Peyer's patch (tissue), 4 donors: Measurements from ENCODE around the gene C19orf44. TPM values are rescaled to one million over a fixed set of nuclear protein-coding genes. Genes with fewer than 3 reads are reported as not detected.

Experiments
- DNase-seq, 3 donors: peaks; one replicate each; pipeline ENCODE4 v3.0.0-alpha.2; 2017 to 2019
- H3K27ac ChIP-seq, 4 donors: fragments of 200-600 bp; sonication (generic); one replicate each; pipeline ENCODE4 v1.5.1; 2016 to 2019
- H3K27me3 ChIP-seq, 2 donors: fragments of 200-600 bp; sonication (generic); one replicate each; pipeline ENCODE4 v1.5.1; 2019
- H3K36me3 ChIP-seq, 3 donors: fragments of 200-600 bp; sonication (generic); one replicate each; pipeline ENCODE4 v1.5.1; 2016 to 2019
- H3K4me1 ChIP-seq, 4 donors: fragments of 200-600 bp; sonication (generic); one replicate each; pipeline ENCODE4 v1.5.1; 2016 to 2019
- H3K4me3 ChIP-seq, 4 donors: fragments of 200-600 bp; sonication (generic); 1 replicate in 3 of 4; 2 replicates in 1 of 4; pipeline ENCODE4 v1.5.1; 2016 to 2019; ENCODE audit warnings: mild to moderate bottlenecking in 1 of 4
- H3K9me3 ChIP-seq, 4 donors: fragments of 200-600 bp; sonication (generic); one replicate each; pipeline ENCODE4 v1.5.1; 2016 to 2019; ENCODE audit warnings: mild to moderate bottlenecking in 1 of 4
- POLR2A ChIP-seq, 2 donors: fragments of 450-650 bp; IDR thresholded peaks; one replicate each; pipeline ENCODE4 v1.5.1; 2017; ENCODE audit warnings: antibody characterized with exemption in 2 of 2, mild to moderate bottlenecking in 2 of 2, moderate library complexity in 2 of 2
- total RNA-seq, 4 donors: library from RNA; depleted of rRNA; stranded (reverse); fragments of >200 nt; gene quantifications; one replicate each; pipeline ENCODE4 v1.1.0, GENCODE V29; 2016
- TF ChIP-seq, protein P1 (sequence below), 6 experiments: fragments of 450-650 bp in 4 of 6; fragments of 200-600 bp in 2 of 6; sonication (generic) in 1 of 6; IDR thresholded peaks; one replicate each; pipeline ENCODE4 v1.5.1; 2017 to 2019; ENCODE audit warnings: antibody characterized with exemption in 6 of 6, mild to moderate bottlenecking in 3 of 6, moderate library complexity in 1 of 6

The C19orf44 gene
- total RNA-seq, 4 donors from 2014 or later: 3.7 to 13.2 (median 8.0) TPM

DNA sequence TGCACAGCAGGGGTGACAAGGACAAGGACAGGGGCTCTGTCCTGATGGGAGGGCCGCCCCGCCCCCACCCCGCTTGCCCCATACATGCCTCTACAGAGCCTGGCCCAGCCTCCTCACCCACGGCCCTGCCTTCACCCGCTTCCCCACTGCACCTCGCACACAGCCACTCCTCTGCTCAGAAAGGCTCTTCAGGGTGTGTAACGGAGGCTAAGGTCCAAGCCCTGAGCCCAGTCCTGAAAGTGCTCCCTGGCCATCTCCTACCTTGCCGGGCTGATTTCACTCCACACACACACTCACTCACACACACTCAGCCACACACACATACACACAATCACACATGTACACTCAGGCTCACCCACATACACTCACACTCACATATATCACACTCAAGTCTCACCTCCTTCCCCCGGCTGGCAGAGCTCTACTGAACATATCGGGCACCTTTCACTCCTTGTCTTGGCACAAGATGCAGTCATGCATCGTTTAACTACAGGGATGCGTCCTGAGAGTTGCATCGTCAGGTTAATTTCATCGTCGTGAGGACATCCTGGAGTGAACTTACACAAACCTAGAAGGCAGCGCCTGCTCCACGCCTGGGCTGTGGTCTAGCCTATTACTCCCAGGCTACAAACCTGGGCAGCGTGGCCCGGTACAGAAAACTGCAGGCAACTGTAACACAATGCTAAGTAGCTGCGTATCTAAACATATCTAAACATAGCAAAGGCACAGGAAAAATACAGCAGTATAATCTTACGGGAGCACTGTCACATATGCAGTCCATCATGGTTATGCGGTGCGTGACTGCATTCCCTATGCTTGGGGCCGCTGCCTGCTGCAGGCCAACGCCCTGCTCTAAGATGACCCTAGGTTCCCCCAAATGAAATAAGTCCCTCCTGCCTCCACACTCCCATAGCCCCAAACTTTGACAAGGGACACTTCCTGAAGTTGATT lies 37.5 kb upstream of the C19orf44 start:
- peaks cover 4 to 36% (median 16%) of the 10 kb centered on the region in 4 donors for H3K4me1 ChIP-seq
- no peaks in the 10 kb centered on the region for H3K27me3 ChIP-seq
- no peaks in the 10 kb centered on the region for H3K36me3 ChIP-seq
- no peak overlapping the region for H3K4me3 ChIP-seq
- H3K9me3 ChIP-seq: no peaks in the 10 kb centered on the region
- peak overlapping the region in 3 of 4 donors; percentile 16 to 48 (median 44) for H3K27ac ChIP-seq
- no peak for TF ChIP-seq POLR2A (IDR thresholded peaks at IDR 0.05)
- TF ChIP-seq, protein P1, sequence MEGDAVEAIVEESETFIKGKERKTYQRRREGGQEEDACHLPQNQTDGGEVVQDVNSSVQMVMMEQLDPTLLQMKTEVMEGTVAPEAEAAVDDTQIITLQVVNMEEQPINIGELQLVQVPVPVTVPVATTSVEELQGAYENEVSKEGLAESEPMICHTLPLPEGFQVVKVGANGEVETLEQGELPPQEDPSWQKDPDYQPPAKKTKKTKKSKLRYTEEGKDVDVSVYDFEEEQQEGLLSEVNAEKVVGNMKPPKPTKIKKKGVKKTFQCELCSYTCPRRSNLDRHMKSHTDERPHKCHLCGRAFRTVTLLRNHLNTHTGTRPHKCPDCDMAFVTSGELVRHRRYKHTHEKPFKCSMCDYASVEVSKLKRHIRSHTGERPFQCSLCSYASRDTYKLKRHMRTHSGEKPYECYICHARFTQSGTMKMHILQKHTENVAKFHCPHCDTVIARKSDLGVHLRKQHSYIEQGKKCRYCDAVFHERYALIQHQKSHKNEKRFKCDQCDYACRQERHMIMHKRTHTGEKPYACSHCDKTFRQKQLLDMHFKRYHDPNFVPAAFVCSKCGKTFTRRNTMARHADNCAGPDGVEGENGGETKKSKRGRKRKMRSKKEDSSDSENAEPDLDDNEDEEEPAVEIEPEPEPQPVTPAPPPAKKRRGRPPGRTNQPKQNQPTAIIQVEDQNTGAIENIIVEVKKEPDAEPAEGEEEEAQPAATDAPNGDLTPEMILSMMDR (IDR thresholded peaks at IDR 0.05): no peak
- DNase-seq: peak in 2 of 3 donors; percentile 64 to 65

DNA sequence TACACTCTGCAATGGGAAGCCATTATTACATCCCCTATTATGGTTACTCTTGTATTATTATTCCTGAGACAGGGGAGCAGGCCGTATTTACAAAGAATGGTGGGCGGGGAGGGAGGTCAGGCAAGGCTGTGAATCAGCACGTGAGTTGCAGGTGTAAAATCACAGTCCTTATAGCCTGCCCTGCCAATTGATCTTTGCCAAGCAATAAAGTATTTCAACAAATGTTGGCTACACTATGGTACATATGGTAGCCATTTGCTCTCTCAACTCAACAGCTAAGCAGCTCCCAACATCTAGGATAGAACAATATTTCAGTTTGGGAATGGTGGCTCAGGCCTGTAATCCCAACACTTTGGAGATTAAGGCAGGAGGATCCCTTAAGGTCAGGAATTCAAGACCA lies 36.5 kb upstream of the C19orf44 start:
- DNase-seq: no peak
- H3K27ac ChIP-seq: no peak overlapping the region
- H3K4me3 ChIP-seq: no peak overlapping the region
- peaks cover 4 to 44% (median 16%) of the 10 kb centered on the region in 4 donors for H3K4me1 ChIP-seq
- H3K36me3 ChIP-seq: no peaks in the 10 kb centered on the region
- no peak for TF ChIP-seq POLR2A (IDR thresholded peaks at IDR 0.05)
- H3K9me3 ChIP-seq: no peaks in the 10 kb centered on the region
- H3K27me3 ChIP-seq: no peaks in the 10 kb centered on the region

DNA sequence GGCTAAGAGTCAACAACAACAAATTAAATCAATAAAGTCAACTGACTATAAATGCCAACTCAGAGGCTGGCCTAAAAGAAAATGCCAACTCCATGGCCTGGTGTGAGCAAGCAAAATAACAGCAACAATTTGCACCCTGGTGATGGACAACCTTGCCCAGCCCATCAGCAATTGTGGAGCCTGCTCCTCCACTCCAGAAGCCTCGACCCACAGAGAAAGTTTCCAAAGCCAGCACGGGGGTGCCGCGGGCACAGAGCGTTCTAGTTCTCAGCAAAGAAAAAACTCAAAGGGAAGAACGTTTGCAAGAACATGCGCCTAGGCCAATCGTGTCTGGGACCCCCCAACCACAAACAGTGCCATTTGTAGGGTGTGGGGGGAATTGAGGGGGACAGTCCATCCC lies 35.7 kb upstream of the C19orf44 start:
- H3K9me3 ChIP-seq: no peaks in the 10 kb centered on the region
- H3K27ac ChIP-seq: no peak overlapping the region
- H3K4me1 ChIP-seq: peaks cover 4 to 44% (median 16%) of the 10 kb centered on the region in 4 donors
- TF ChIP-seq, protein P1 (IDR thresholded peaks at IDR 0.05): no peak
- no peak for TF ChIP-seq POLR2A (IDR thresholded peaks at IDR 0.05)
- H3K36me3 ChIP-seq: no peaks in the 10 kb centered on the region
- no peak overlapping the region for H3K4me3 ChIP-seq
- DNase-seq: no peak
- H3K27me3 ChIP-seq: no peaks in the 10 kb centered on the region

DNA sequence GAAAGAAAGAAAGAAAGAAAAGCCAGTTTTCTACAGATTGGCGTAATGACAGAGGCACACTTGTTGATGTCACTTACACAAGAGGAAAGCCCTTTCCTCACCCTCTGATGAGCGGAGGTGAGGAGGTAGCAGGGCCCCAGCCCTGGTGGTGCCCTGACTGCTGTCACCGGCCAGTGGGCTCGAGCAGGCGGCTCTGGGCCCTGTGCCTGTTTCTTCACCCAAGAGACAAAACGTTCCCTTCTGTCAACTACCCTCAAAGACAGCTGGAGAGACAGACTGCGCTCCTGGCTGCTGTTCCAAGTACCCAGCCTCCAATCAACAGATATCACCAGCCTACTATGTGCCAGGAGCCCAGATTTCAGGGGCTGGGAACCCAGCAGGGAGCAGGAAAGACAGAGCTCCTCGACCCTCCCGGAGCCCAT lies 34.6 kb upstream of the C19orf44 start:
- peaks cover 4 to 38% (median 15%) of the 10 kb centered on the region in 4 donors for H3K4me1 ChIP-seq
- no peak for DNase-seq
- no peaks in the 10 kb centered on the region for H3K27me3 ChIP-seq
- no peak overlapping the region for H3K4me3 ChIP-seq
- no peaks in the 10 kb centered on the region for H3K9me3 ChIP-seq
- H3K36me3 ChIP-seq: no peaks in the 10 kb centered on the region
- TF ChIP-seq, protein P1 (IDR thresholded peaks at IDR 0.05): no peak
- no peak for TF ChIP-seq POLR2A (IDR thresholded peaks at IDR 0.05)
- H3K27ac ChIP-seq: no peak overlapping the region

DNA sequence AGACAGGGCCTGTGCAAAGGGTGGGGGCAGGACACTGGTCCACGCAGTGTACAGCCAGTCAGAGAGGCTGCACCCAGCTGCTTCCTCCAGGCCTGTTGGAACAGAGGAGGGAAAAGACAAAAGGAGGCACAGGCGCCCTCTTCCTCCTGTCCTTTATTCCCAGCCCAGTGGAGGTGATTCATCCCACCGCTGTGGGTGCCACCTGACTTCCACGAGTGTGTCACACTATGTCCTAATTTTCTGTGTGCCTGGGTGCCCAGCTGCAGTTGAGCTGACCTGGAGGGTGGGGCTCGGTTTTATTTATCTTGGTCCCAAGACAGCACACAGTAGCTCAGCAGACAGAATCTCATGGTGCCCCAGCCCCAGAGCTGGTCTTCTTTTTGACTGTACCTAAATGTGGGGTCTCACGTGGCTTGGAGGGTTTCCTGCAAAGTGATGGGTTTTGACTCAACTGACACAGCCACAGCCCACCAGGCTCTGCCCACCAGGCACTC lies 33.4 kb upstream of the C19orf44 start:
- H3K36me3 ChIP-seq: no peaks in the 10 kb centered on the region
- TF ChIP-seq POLR2A (IDR thresholded peaks at IDR 0.05): no peak
- TF ChIP-seq, protein P1 (IDR thresholded peaks at IDR 0.05): no peak
- no peak overlapping the region for H3K27ac ChIP-seq
- H3K27me3 ChIP-seq: no peaks in the 10 kb centered on the region
- DNase-seq: no peak
- no peaks in the 10 kb centered on the region for H3K9me3 ChIP-seq
- peaks cover 0 to 26% (median 5%) of the 10 kb centered on the region in 4 donors for H3K4me1 ChIP-seq
- no peak overlapping the region for H3K4me3 ChIP-seq
